Measurements from ENCODE around the gene OLIG2. TPM values are rescaled to one million over a fixed set of nuclear protein-coding genes. Genes with fewer than 3 reads are reported as not detected.

Gene OLIG2
- polyA plus RNA-seq, 1 donor, result not detected

- DNase-seq, result no peak
Observed at GRCh38 chr21:33020558-33021100, 5.1 kb upstream of the OLIG2 start.

GRCh38 chr21:33021150-33021549, 4.6 kb upstream of the OLIG2 start:
- DNase-seq, result no peak

GRCh38 chr21:33021667-33022066, 4.1 kb upstream of the OLIG2 start:
- DNase-seq, result no peak

GRCh38 chr21:33022489-33022827, 3.3 kb upstream of the OLIG2 start:
- no peak for DNase-seq

GRCh38 chr21:33022828-33023573, 2.7 kb upstream of the OLIG2 start:
- DNase-seq, result no peak

- DNase-seq, result no peak
Observed at GRCh38 chr21:33023574-33024200, 2.0 kb upstream of the OLIG2 start.

- no peak for DNase-seq
Observed at GRCh38 chr21:33024201-33025103, 1.3 kb upstream of the OLIG2 start.

GRCh38 chr21:33025106-33025488, 638 bp upstream of the OLIG2 start:
- DNase-seq, result no peak

- DNase-seq, result no peak
Observed at GRCh38 chr21:33026443-33026858, 716 bp downstream of the OLIG2 start.

GRCh38 chr21:33026878-33027400, 1.2 kb downstream of the OLIG2 start:
- DNase-seq, result no peak

- DNase-seq, result no peak
Observed at GRCh38 chr21:33027401-33028286, 1.9 kb downstream of the OLIG2 start.

GRCh38 chr21:33028287-33028670, 2.5 kb downstream of the OLIG2 start:
- DNase-seq, result no peak

GRCh38 chr21:33028773-33029384, 3.1 kb downstream of the OLIG2 start:
- no peak for DNase-seq

- DNase-seq, result no peak
Observed at GRCh38 chr21:33029385-33029921, 3.7 kb downstream of the OLIG2 start.

- DNase-seq, result no peak
Observed at GRCh38 chr21:33029975-33030461, 4.3 kb downstream of the OLIG2 start.

GRCh38 chr21:33030633-33031032, 4.9 kb downstream of the OLIG2 start:
- no peak for DNase-seq

GRCh38 chr21:33031152-33031911, 5.6 kb downstream of the OLIG2 start:
- DNase-seq, result no peak

- no peak for DNase-seq
Observed at GRCh38 chr21:33032434-33033047, 6.8 kb downstream of the OLIG2 start.

- no peak for DNase-seq
Observed at GRCh38 chr21:33033094-33033951, 7.6 kb downstream of the OLIG2 start.
